ENCODE results near the gene ATG13.

Gene ATG13

DNA sequence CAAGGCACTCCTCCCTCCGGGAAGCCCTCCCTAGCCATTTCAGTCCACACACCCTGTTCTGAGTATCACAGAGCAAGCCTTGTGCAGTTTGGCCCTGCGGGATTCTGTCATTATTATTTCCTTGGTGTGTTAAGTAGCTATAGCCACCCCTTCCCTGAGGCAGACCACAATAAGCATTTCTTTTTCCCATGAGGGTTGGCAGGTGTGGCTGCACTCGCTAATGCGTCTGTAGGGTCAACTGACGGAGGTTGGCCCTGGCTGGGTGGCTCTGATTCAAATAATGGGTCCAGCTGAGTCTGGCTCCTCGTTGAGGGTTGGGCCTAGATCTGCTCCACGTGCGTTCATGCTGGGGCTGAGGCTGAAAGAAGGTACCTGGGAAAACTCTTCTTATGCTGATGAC lies 106.7 kb downstream of the ATG13 start:
- H3K36me3 ChIP-seq (ENCODE audit: low read depth) = no peaks in the 10 kb centered on the region
- DNase-seq (ENCODE audit: low spot score) (no peak), ATAC-seq (ENCODE audit: low read depth) (no peak)

More for the DNA sequence above, 106.7 kb downstream of the ATG13 start:
- no peaks in the 10 kb centered on the region for H3K9me3 ChIP-seq (ENCODE audit: severe bottlenecking)
- H3K27me3 ChIP-seq (ENCODE audit: insufficient read depth, poor library complexity, severe bottlenecking) = no peaks in the 10 kb centered on the region
- no peak overlapping the region for H3K4me3 ChIP-seq (ENCODE audit: severe bottlenecking)
- no peak for TF ChIP-seq CTCF (IDR thresholded peaks at IDR 0.05; ENCODE audit: poor library complexity, severe bottlenecking)
- H3K4me1 ChIP-seq (ENCODE audit: insufficient read depth, poor library complexity, severe bottlenecking) = no peaks in the 10 kb centered on the region
- H3K27ac ChIP-seq (ENCODE audit: poor library complexity, severe bottlenecking) = no peak overlapping the region
